ENCODE measurements around the gene RAB23.

Gene RAB23

DNA sequence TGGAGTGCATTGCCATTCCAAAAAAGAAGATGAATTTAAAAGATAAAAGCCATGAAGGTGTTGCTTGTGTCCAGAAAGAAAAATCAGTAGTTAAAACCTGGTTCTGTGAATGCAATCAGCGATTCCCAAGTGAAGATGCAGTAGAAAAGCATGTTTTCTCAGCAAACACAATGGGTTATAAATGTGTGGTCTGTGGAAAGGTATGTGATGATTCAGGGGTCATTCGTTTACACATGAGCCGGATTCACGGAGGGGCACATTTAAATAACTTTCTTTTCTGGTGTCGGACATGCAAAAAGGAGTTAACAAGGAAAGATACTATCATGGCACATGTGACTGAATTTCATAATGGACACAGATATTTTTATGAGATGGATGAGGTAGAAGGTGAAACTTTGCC lies 74.7 kb downstream of the RAB23 start:
- H3K36me3 ChIP-seq (ENCODE audit: insufficient read depth, low read length), result peaks cover 30% of the 10 kb centered on the region; the same call in 1 of the 2 replicates
- no peaks in the 10 kb centered on the region for H3F3A ChIP-seq (ENCODE audit: low read depth)
- H3K4me3 ChIP-seq (ENCODE audit: low read length, poor library complexity, severe bottlenecking), result no peak overlapping the region

DNA sequence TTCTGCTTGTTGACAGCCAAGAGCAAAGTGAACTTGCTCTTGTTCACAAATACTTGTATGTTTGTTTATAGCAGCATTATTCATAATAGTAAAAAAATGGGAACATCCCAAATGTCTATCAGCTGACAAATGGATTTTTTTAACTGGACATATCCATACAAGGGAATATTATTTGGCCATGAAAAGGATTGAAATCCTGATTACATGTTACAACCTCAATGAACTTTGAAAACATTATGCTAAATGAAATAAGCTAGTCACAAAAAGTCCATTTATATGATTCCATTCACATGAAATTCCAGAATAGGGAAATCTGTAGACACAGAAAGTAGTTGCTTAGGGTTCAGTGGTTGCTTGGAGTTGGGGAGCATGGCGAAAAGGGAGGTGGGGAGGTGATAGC lies 78.4 kb downstream of the RAB23 start:
- Histone ChIP-seq H3K79me2 (ENCODE audit: insufficient read depth, low read length) (no peaks in the 10 kb centered on the region), H3K4me3 (ENCODE audit: low read length, poor library complexity, severe bottlenecking) (no peak overlapping the region), H2AFZ (ENCODE audit: low read length) (no peak overlapping the region), H4K20me1 (ENCODE audit: insufficient read depth, low read length, poor library complexity, severe bottlenecking) (no peaks in the 10 kb centered on the region), H3K4me2 (ENCODE audit: low read depth, low read length, poor library complexity, severe bottlenecking) (no peak overlapping the region), H3K4me1 (ENCODE audit: insufficient read depth, low read length, poor library complexity, severe bottlenecking) (no peaks in the 10 kb centered on the region), H3K27me3 (ENCODE audit: insufficient read depth, low read length, poor library complexity, severe bottlenecking) (no peaks in the 10 kb centered on the region), H3K9me2 (replicated peaks; ENCODE audit: low read depth, low read length) (no peaks in the 10 kb centered on the region), H3F3A (ENCODE audit: low read depth) (no peaks in the 10 kb centered on the region), H3K9me3 (ENCODE audit: insufficient read depth, low read depth, low read length) (no peaks in the 10 kb centered on the region), H3K9ac (ENCODE audit: low read depth, low read length, poor library complexity, severe bottlenecking) (no peak overlapping the region), H3K36me3 (ENCODE audit: insufficient read depth, low read length) (peaks cover 27% of the 10 kb centered on the region; the same call in 1 of the 2 replicates)
- TF ChIP-seq, protein P1, sequence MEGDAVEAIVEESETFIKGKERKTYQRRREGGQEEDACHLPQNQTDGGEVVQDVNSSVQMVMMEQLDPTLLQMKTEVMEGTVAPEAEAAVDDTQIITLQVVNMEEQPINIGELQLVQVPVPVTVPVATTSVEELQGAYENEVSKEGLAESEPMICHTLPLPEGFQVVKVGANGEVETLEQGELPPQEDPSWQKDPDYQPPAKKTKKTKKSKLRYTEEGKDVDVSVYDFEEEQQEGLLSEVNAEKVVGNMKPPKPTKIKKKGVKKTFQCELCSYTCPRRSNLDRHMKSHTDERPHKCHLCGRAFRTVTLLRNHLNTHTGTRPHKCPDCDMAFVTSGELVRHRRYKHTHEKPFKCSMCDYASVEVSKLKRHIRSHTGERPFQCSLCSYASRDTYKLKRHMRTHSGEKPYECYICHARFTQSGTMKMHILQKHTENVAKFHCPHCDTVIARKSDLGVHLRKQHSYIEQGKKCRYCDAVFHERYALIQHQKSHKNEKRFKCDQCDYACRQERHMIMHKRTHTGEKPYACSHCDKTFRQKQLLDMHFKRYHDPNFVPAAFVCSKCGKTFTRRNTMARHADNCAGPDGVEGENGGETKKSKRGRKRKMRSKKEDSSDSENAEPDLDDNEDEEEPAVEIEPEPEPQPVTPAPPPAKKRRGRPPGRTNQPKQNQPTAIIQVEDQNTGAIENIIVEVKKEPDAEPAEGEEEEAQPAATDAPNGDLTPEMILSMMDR (conservative IDR thresholded peaks at IDR 0.05; ENCODE audit: low read length), result no peak
- no peak for TF ChIP-seq EZH2phosphoT487 (IDR thresholded peaks at IDR 0.05; ENCODE audit: borderline replicate concordance)

More for the DNA sequence above, 74.7 kb downstream of the RAB23 start:
- Histone ChIP-seq H3K4me2 (ENCODE audit: low read depth, low read length, poor library complexity, severe bottlenecking) (no peak overlapping the region), H4K20me1 (ENCODE audit: insufficient read depth, low read length, poor library complexity, severe bottlenecking) (no peaks in the 10 kb centered on the region), H2AFZ (ENCODE audit: low read length) (no peak overlapping the region), H3K4me1 (ENCODE audit: insufficient read depth, low read length, poor library complexity, severe bottlenecking) (no peaks in the 10 kb centered on the region), H3K9me2 (replicated peaks; ENCODE audit: low read depth, low read length) (no peaks in the 10 kb centered on the region), H3K9me3 (ENCODE audit: insufficient read depth, low read depth, low read length) (no peaks in the 10 kb centered on the region), H3K79me2 (ENCODE audit: insufficient read depth, low read length) (no peaks in the 10 kb centered on the region), H3K27me3 (ENCODE audit: insufficient read depth, low read length, poor library complexity, severe bottlenecking) (no peaks in the 10 kb centered on the region), H3K9ac (ENCODE audit: low read depth, low read length, poor library complexity, severe bottlenecking) (no peak overlapping the region)
- TF ChIP-seq, protein P1 (conservative IDR thresholded peaks at IDR 0.05; ENCODE audit: low read length), result no peak
- TF ChIP-seq EZH2phosphoT487 (IDR thresholded peaks at IDR 0.05; ENCODE audit: borderline replicate concordance), result no peak

DNA sequence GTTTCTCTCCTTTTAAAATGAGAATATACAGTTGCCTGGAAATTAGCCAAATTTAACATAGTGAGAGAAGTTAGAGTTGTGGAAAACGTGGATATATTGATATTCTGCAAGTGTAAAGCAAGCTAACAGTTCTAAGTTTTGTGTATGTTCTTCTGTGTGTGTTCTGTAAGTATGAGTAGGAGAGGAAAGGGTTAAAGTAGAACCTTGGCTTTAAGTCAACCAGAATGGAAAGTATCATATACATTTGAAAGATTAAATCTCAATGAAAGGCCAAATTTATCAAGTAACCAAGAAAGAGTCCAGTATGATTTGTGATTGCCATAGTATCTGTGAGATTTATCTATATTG lies 80.0 kb downstream of the RAB23 start:
- no peaks in the 10 kb centered on the region for H3K27me3 ChIP-seq (ENCODE audit: insufficient read depth, low read length, poor library complexity, severe bottlenecking)
- H2AFZ ChIP-seq (ENCODE audit: low read length), result no peak overlapping the region
- TF ChIP-seq, protein P1 (conservative IDR thresholded peaks at IDR 0.05; ENCODE audit: low read length), result no peak
- no peak for TF ChIP-seq EZH2phosphoT487 (IDR thresholded peaks at IDR 0.05; ENCODE audit: borderline replicate concordance)
- H3K4me2 ChIP-seq (ENCODE audit: low read depth, low read length, poor library complexity, severe bottlenecking), result no peak overlapping the region
- H3K9ac ChIP-seq (ENCODE audit: low read depth, low read length, poor library complexity, severe bottlenecking), result no peak overlapping the region
- H4K20me1 ChIP-seq (ENCODE audit: insufficient read depth, low read length, poor library complexity, severe bottlenecking), result no peaks in the 10 kb centered on the region
- no peaks in the 10 kb centered on the region for H3F3A ChIP-seq (ENCODE audit: low read depth)
- no peaks in the 10 kb centered on the region for H3K79me2 ChIP-seq (ENCODE audit: insufficient read depth, low read length)
- H3K36me3 ChIP-seq (ENCODE audit: insufficient read depth, low read length), result peaks cover 12% of the 10 kb centered on the region; the same call in 1 of the 2 replicates
- H3K9me2 ChIP-seq (replicated peaks; ENCODE audit: low read depth, low read length), result no peaks in the 10 kb centered on the region
- no peaks in the 10 kb centered on the region for H3K4me1 ChIP-seq (ENCODE audit: insufficient read depth, low read length, poor library complexity, severe bottlenecking)
- H3K9me3 ChIP-seq (ENCODE audit: insufficient read depth, low read depth, low read length), result no peaks in the 10 kb centered on the region
- no peak overlapping the region for H3K4me3 ChIP-seq (ENCODE audit: low read length, poor library complexity, severe bottlenecking)

Measured in Loucy (cell line).